Left colon (tissue), 2 donors: ENCODE results near the gene SPIRE1. TPM values are rescaled to one million over a fixed set of nuclear protein-coding genes. Genes with fewer than 3 reads are reported as not detected.
"Not testable (repeated sequence)": the region's sequence is repeated elsewhere in the genome, so short reads cannot be mapped to it uniquely, and the experiment has no call there.

Source experiments
- ATAC-seq: fragments of 200-7000 bp; cut with Tn5 transposase; one replicate; pipeline ENCODE4 v1.9.1; 2020; ENCODE audit warnings: mild to moderate bottlenecking, moderate library complexity
- DNase-seq, 2 donors: peaks; one replicate each; pipeline ENCODE4 v3.0.0-alpha.2; 2020
- intact Hi-C, 2 donors: fragments of 100-400 bp; cut with DNase I in 1 of 2; cut with micrococcal nuclease in 1 of 2; formaldehyde crosslinking; loops; one replicate each; pipeline versions ENCODE4 v1.11.2 to v1.14.0; 2022; cut with DNase I, micrococcal nuclease
- total RNA-seq, 2 donors: library from RNA; stranded (reverse); fragmentation: NEBNext Ultra II Directional; extraction: Animal tissue kit (Norgen Biotek cat#: 25700); gene quantifications; one replicate each; pipeline ENCODE4 v1.2.1, GENCODE V29; 2021
- donor health status: DM: no; HTN: no; CAD: no.
- donor health status: DM: yes; HTN: yes; CAD: no.

Gene SPIRE1
- total RNA-seq, 2 donors from 2014 or later, result 5.0 to 13.3 TPM

- ATAC-seq, result no peak
- intact Hi-C loops, result no loop called here
- no peak for DNase-seq
Observed at GRCh38 chr18:12518832-12519531, 138.9 kb downstream of the SPIRE1 start.

DNA sequence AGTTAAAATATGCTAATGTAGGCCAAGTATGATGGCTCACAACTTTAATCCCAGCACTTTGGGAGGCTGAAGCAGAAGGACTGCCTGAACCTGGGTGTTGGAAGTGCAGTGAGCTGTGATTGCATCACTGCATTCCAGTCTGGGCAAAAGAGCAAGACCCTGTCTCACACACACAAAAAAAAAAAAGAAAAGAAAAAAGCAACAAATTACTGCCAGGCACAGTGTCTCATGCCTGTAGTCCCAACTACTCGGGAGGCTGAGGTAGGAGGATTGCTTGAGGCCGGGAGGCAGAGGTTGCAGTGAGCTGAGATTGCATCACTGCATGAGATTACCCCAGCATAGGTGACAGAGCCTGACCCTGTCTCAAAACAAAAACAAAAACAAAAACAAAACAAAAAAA is 139.6 kb downstream of the SPIRE1 start:
- DNase-seq (no peak), ATAC-seq (no peak)
- intact Hi-C loops, result no loop called here

GRCh38 chr18:12517142-12517825 is 140.6 kb downstream of the SPIRE1 start:
- DNase-seq (no peak), ATAC-seq (no peak)
- intact Hi-C loops, result no loop called here

DNA sequence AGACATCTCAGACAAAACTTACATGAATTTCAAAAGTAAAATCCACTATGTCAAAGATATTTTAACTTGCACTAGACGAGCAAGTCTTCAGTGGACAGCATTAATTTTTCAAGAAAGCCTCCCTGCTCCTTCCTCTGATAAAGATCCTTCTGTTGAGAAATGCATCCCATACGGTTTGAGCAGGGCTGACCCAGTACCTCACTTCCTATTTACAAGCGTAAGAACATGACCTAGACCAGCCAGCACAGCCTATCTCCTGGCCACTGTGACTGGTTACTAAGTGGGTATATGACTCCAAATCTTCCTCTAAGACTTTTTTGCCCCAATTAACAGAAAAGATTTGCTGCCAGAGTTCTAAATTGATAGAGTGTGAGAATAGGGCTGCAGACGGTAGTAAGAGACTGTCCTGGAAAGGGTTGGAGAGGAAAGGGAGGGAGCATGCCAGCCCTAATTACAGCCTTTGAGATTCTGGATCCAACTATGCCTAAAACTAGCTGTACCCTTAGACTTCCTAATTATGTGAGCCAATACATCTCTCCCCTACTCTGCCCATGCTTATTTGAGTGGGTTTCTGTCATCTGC is 141.8 kb downstream of the SPIRE1 start:
- intact Hi-C loops, result no loop called here
- DNase-seq (no peak), ATAC-seq (no peak)

DNA sequence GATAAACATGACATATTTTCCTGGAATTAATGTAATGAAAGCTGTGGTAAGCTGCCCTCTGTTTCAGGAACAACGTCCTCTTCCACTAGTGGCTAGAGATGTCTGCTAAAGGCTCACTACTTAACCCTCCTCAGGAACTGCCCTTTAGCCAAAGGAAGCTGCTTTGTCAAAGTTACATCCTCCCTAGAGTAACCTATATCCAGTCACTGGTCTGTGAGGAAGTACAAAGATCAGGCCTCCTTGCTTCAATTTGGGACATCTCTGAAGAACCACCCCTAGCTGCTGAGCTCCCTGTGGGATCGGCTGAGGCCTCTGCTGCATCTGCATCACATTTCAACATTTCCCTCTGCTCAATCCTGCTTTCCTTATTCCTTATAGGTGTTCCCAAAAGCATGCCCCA is 142.4 kb downstream of the SPIRE1 start:
- intact Hi-C loops, result no loop called here
- ATAC-seq (no peak), DNase-seq (no peak)

GRCh38 chr18:12507007-12507406 is 150.9 kb downstream of the SPIRE1 start:
- no peak for ATAC-seq
- intact Hi-C loops, result loop anchor here in 1 of 2 donors (10.0 kb wide), 1 partner anchor 62 kb away; no protein-coding TSS in a partner anchor
- no peak for DNase-seq

DNA sequence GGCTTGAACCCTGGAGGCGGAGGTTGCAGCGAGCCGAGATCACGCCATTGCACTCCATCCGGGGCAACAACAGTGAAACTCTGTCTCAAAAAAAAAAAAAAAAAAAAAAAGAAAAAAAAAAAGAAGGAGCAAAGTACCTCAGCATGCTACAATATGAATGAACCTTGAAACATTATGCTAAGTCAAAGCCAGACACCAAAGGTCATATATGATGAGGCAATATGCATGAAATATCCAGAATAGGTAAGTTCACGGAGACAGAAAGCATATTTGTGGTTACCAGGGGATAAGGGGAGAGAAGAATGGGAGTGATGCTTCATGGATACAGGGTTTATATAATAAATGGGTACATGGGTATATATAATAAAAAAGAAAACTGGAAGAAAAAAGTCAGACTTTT is 156.9 kb downstream of the SPIRE1 start:
- DNase-seq (no peak), ATAC-seq (no peak)
- intact Hi-C loops, result loop anchor here in 1 of 2 donors (10.0 kb wide), 1 partner anchor 56 kb away; no protein-coding TSS in a partner anchor

GRCh38 chr18:12497839-12498238 is 160.1 kb downstream of the SPIRE1 start:
- ATAC-seq (no peak), DNase-seq (no peak)
- intact Hi-C loops, result no loop called here

- intact Hi-C loops, result no loop called here
- ATAC-seq, result no peak
Observed at GRCh38 chr18:12497296-12497695, 160.6 kb downstream of the SPIRE1 start.

DNA sequence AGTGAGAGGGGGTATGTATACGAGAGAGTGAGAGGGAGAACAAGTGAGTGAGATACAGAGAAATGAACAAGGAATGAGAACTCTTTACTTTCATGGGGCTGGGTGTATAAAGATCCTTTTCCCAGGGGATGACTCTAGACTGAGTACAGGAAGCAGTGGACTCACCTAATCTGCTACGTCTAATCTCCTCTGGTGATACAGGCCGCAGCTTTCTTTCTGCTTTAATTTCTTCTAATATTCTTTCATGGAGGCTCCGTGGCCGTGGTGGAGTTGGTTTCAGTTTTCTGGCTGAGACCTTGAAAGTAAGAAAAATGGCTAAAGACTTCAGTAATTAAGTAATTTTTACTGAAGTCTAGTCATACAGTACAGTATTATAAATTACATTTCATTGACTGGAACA is 165.0 kb downstream of the SPIRE1 start:
- DNase-seq, result no peak
- ATAC-seq, result no peak
- intact Hi-C loops, result no loop called here

More at GRCh38 chr18:12497296-12497695, 160.6 kb downstream of the SPIRE1 start:
- DNase-seq, result no peak

GRCh38 chr18:12491611-12492435 is 166.1 kb downstream of the SPIRE1 start:
- intact Hi-C loops, result no loop called here
- no peak for DNase-seq

GRCh38 chr18:12485479-12486105 is 172.3 kb downstream of the SPIRE1 start:
- DNase-seq, result no peak
- intact Hi-C loops, result no loop called here
- no peak for ATAC-seq

More at GRCh38 chr18:12491611-12492435, 166.1 kb downstream of the SPIRE1 start:
- ATAC-seq, result no peak

GRCh38 chr18:12481915-12482314 is 176.0 kb downstream of the SPIRE1 start:
- intact Hi-C loops, ATAC-seq, DNase-seq: not testable (repeated sequence)

- ATAC-seq (no peak), DNase-seq (no peak)
- intact Hi-C loops, result no loop called here
Observed at GRCh38 chr18:12479982-12480381, 177.9 kb downstream of the SPIRE1 start.

DNA sequence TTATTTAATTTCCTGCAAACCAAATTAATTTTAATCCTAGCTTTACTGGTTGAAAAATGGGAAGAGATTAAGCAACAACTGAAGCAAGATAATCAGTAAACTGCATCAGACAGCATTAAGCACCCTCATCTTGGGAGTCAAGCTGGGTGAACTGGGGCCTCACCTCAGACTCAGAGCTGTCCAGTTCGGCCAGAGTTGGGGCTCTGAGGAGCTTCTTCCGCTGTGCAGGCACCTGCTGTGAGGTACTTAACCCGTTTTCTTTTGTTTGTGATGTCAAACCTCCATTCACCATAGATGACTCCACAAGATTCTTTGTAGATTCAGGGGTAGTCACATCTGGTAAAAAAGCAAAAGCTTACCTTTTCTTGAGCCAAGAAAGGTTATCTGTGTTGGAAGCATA is 178.4 kb downstream of the SPIRE1 start:
- ATAC-seq, result no peak

GRCh38 chr18:12478269-12479047 is 179.4 kb downstream of the SPIRE1 start:
- DNase-seq, result no peak
- ATAC-seq, result no peak
- intact Hi-C loops, result no loop called here

More for the DNA sequence above, 178.4 kb downstream of the SPIRE1 start:
- DNase-seq, result no peak
- intact Hi-C loops, result no loop called here

GRCh38 chr18:12477606-12478005 is 180.3 kb downstream of the SPIRE1 start:
- intact Hi-C loops, result no loop called here
- ATAC-seq (no peak), DNase-seq (no peak)

GRCh38 chr18:12476955-12477354 is 181.0 kb downstream of the SPIRE1 start:
- DNase-seq (no peak), ATAC-seq (no peak)
- intact Hi-C loops, result no loop called here
